ENCODE measurements around the gene ANP32B.

GRCh38 chr9:97978371-97979130 is 4.6 kb upstream of the ANP32B start:
- TF ChIP-seq EZH2 (IDR thresholded peaks at IDR 0.05; ENCODE audit: low read length), result no peak
- no peak for TF ChIP-seq CTCF (optimal IDR thresholded peaks at IDR 0.05 in 1 of 3, IDR thresholded peaks at IDR 0.05 in 1 of 3, conservative IDR thresholded peaks at IDR 0.05 in 1 of 3; ENCODE audit: extremely low read depth in 1 of 3, insufficient read depth in 2 of 3, low read length in 3 of 3)
